Heart left ventricle (tissue), 16 donors: ENCODE results near the gene MYOF. TPM values are rescaled to one million over a fixed set of nuclear protein-coding genes. Genes with fewer than 3 reads are reported as not detected.

Experiments
- ATAC-seq, 4 donors: fragments of 200-7000 bp; cut with Tn5 transposase; one replicate each; pipeline ENCODE4 v1.9.1; 2020 to 2022; ENCODE audit warnings: moderate library complexity in 4 of 4, mild to moderate bottlenecking in 3 of 4, moderate number of reproducible peaks in 1 of 4
- DNase-seq, 5 donors: peaks; one replicate each; pipeline ENCODE4 v3.0.0-alpha.2; 2020
- H3K27ac ChIP-seq, 12 donors: fragments of 200-600 bp; sonication (generic) in 4 of 12; one replicate each; pipeline versions ENCODE4 v1.5.0 to v1.8.0; 2016 to 2022; ENCODE audit warnings: mild to moderate bottlenecking in 2 of 12
- H3K27me3 ChIP-seq, 9 donors: fragments of 200-600 bp; sonication (generic) in 2 of 9; one replicate each; pipeline versions ENCODE4 v1.5.1 to v1.8.0; 2016 to 2022; ENCODE audit warnings: mild to moderate bottlenecking in 3 of 9
- H3K36me3 ChIP-seq, 9 donors: fragments of 200-600 bp; sonication (generic) in 2 of 9; one replicate each; pipeline versions ENCODE4 v1.5.0 to v1.8.0; 2018 to 2022; ENCODE audit warnings: mild to moderate bottlenecking in 2 of 9
- H3K4me1 ChIP-seq, 12 donors: fragments of 200-600 bp; sonication (generic) in 4 of 12; one replicate each; pipeline versions ENCODE4 v1.5.0 to v1.8.0; 2016 to 2022; ENCODE audit warnings: mild to moderate bottlenecking in 3 of 12
- H3K4me3 ChIP-seq, 12 donors: fragments of 200-600 bp; sonication (generic) in 4 of 12; one replicate each; pipeline versions ENCODE4 v1.5.0 to v1.8.0; 2017 to 2022; ENCODE audit warnings: mild to moderate bottlenecking in 9 of 12, moderate library complexity in 4 of 12
- H3K9me3 ChIP-seq, 12 donors: fragments of 200-600 bp; sonication (generic) in 4 of 12; one replicate each; pipeline versions ENCODE4 v1.5.0 to v1.8.0; 2016 to 2022; ENCODE audit warnings: mild to moderate bottlenecking in 1 of 12
- POLR2A ChIP-seq, 2 donors: fragments of 450-650 bp; IDR thresholded peaks; one replicate each; pipeline ENCODE4 v1.6.1; 2017; ENCODE audit warnings: antibody characterized with exemption in 2 of 2, mild to moderate bottlenecking in 2 of 2, moderate library complexity in 2 of 2
- WGBS, 4 donors: extraction: QIAGEN DNeasy Blood & Tissue Kit in 2 of 4; methylation state at CpG; one replicate each; pipeline versions ENCODE4 v1.1.5 to v1.1.7; 2013 to 2018; 5-methylcytosine and 5-hydroxymethylcytosine counted together
- intact Hi-C, 10 donors: fragments of 100-400 bp; cut with DNase I; formaldehyde crosslinking; loops; one replicate each; pipeline versions ENCODE4 v1.11.1 to v1.14.2; 2022
- polyA plus RNA-seq, 2 donors: library from polyadenylated mRNA; stranded (reverse); fragments of 200-250 nt; gene quantifications; one replicate each; pipeline ENCODE4 v1.2.3, GENCODE V29; 2013
- total RNA-seq, 9 donors: library from RNA; depleted of rRNA in 2 of 9; stranded (reverse); fragments of >200 nt in 2 of 9; fragmentation: NEBNext Ultra II Directional in 3 of 9; extraction: Animal tissue kit (Norgen Biotek cat#: 25700) in 3 of 9; gene quantifications; one replicate each; pipeline versions ENCODE4 v1.1.0 to v1.2.4, GENCODE V29; 2016 to 2023
- TF ChIP-seq, protein P1 (sequence below), 12 donors: fragments of 200-600 bp; sonication (generic) in 4 of 12; IDR thresholded peaks; one replicate each; pipeline versions ENCODE4 v1.5.0 to v1.8.0; 2018 to 2022; ENCODE audit warnings: antibody characterized with exemption in 12 of 12, mild to moderate bottlenecking in 5 of 12
- donor health status: ischemic (EF 13 %, LVEDD 7.1; RV severe dilation, severe dysfunction).
- donor health status: healthy with polysubstance abuse.
- donor health status: DM: no; HTN: yes; CAD: no.
- donor health status: DM: no; HTN: no; CAD: no.
- donor health status: ischemic (EF 25% LVEDD 6.9; RV normal size, moderate dysfunction).
- donor health status: ischemic (EF 25% LVEDD 5.7; RV mildly dilated, moderate dysfunction).
- donor health status: healthy.
- donor health status: DM: yes; HTN: yes; CAD: no.
- donor health status: ischemic (EF 35%, LVEDD 5.7; RV mildly dilated, moderate dysfunction).
- donor health status: nonischemic (EF 11% LVEDD 7.7; RV severe dilation, severe dysfunction).
- donor health status: DM: yes; HTN: yes; CAD: no.
- donor health status: PGD.
- donor health status: ischemic (EF 29% LVEDD 5.4; RV normal size, mild dysfunction).
- donor health status: nonischemic (EF 23%, LVEDD 6.1; RV moderate dilation, normal function).

MYOF gene
- total and polyA plus RNA-seq, 11 donors: 13.2 to 64.5 (median 21.6) TPM

DNA sequence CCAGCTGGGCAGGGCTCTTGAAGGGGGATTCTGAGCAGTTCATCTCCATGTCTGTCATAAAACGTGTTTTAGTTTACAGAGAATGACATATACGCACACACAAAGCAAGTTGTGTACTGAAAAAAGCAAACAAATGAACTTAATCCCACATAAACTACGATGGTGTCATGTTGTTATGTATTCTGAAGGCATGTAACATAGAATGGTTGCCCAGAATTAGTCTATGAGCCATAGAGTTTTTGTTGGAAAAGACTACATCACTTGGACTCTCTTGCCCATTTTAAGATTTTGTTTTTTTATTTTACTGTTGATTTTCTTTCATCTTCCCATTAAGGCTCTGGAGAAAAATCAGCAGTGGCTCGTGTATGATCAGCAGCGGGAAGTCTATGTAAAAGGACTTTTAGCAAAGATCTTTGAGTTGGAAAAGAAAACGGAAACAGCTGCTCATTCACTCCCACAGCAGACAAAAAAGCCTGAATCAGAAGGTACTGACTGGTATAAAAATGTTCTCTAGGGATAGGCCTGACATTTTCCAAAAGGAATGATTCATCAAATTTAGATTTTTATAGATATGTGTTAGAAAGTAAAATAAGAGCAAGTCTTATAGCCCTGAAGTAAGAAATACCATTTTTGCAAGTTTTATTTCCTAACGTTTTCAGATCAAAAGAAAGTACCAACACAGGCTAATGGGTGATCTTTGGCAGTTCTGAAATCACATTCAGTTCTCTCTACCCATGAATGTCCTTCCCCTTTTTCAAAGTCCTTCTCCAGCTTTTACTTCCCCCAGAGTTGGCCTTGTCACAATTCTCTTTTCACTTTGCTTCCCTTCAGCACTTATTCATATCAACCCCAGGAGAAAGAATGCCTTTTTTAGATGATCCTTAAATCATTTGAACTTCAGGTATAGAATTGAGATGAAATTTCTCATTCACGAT lies 33.2 kb upstream of the MYOF start:
- Histone ChIP-seq H3K4me1 (peaks cover 0 to 35% (median 1%) of the 10 kb centered on the region in 12 donors), H3K27ac (peak overlapping the region in 6 of 12 donors; percentile 30 to 91 (median 43)), H3K27me3 (no peaks in the 10 kb centered on the region), H3K36me3 (peaks cover 0 to 8% (median 0%) of the 10 kb centered on the region in 9 donors), H3K4me3 (no peak overlapping the region), H3K9me3 (no peaks in the 10 kb centered on the region)
- intact Hi-C loops: loop anchor here in 1 of 10 donors (10.0 kb wide), 1 partner anchor 451 kb away; the partner anchor contains the start of gene CYP26C1
- 55 to 63% (median 58%) methylated on average over 8 of the region's 8 CpGs for WGBS, 4 donors
- no peak for DNase-seq
- ATAC-seq: peak in 3 of 4 donors; percentile 42 to 86 (median 69)
- no peak for TF ChIP-seq POLR2A (IDR thresholded peaks at IDR 0.05)
- TF ChIP-seq, protein P1, sequence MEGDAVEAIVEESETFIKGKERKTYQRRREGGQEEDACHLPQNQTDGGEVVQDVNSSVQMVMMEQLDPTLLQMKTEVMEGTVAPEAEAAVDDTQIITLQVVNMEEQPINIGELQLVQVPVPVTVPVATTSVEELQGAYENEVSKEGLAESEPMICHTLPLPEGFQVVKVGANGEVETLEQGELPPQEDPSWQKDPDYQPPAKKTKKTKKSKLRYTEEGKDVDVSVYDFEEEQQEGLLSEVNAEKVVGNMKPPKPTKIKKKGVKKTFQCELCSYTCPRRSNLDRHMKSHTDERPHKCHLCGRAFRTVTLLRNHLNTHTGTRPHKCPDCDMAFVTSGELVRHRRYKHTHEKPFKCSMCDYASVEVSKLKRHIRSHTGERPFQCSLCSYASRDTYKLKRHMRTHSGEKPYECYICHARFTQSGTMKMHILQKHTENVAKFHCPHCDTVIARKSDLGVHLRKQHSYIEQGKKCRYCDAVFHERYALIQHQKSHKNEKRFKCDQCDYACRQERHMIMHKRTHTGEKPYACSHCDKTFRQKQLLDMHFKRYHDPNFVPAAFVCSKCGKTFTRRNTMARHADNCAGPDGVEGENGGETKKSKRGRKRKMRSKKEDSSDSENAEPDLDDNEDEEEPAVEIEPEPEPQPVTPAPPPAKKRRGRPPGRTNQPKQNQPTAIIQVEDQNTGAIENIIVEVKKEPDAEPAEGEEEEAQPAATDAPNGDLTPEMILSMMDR (IDR thresholded peaks at IDR 0.05): no peak

DNA sequence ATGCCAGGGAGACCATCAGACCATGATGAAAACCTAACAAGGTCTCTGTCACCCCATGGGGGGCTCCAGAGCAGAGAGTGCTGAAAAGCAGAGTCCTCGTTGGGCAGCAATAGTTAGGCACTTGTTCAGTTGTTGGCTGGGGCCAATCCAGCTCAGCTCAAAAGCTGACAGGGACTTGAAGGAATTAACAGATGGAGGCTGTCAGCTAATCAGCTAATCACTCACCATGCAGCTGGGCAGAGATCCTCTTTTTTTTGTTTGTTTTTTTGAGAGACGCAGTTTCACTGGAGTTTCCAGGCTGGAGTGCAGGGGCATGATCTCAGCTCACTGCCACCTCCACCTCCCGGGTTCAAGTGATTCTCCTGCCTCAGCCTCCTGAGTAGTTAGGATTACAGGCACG lies 32.4 kb upstream of the MYOF start:
- ATAC-seq (no peak), DNase-seq (no peak)
- intact Hi-C loops: loop anchor here in 1 of 10 donors (10.0 kb wide), 1 partner anchor 450 kb away; the partner anchor contains the start of gene CYP26C1
- no peaks in the 10 kb centered on the region for H3K9me3 ChIP-seq
- no peaks in the 10 kb centered on the region for H3K27me3 ChIP-seq
- H3K27ac ChIP-seq: peak overlapping the region in 6 of 12 donors; percentile 30 to 91 (median 43)
- 82 to 89% (median 87%) methylated on average over 4 of the region's 4 CpGs for WGBS, 4 donors
- TF ChIP-seq POLR2A (IDR thresholded peaks at IDR 0.05): no peak
- TF ChIP-seq, protein P1 (IDR thresholded peaks at IDR 0.05): no peak
- no peak overlapping the region for H3K4me3 ChIP-seq
- H3K36me3 ChIP-seq: peaks cover 0 to 3% (median 0%) of the 10 kb centered on the region in 9 donors
- peaks cover 0 to 35% (median 1%) of the 10 kb centered on the region in 12 donors for H3K4me1 ChIP-seq

DNA sequence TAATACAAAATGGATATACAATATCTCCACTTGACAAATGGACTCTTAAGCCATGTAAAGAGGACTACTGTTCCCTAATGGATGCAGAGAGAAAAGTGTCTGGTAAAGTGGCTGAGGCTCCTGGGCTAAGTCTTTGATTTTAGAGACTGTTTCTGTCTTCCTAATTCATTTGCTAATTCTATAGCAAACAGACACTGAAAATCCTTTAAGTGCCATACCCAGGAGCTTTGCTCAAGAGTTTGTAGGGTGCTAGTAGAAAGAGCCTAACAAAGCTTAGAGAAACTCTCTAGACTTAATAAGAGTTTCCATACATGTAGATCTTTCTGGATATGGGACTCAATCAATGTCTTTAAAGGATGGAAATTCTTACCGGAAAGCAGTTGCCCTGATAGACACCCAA lies 31.0 kb upstream of the MYOF start:
- Histone ChIP-seq H3K9me3 (no peaks in the 10 kb centered on the region), H3K27ac (no peak overlapping the region), H3K27me3 (no peaks in the 10 kb centered on the region), H3K4me3 (no peak overlapping the region), H3K4me1 (peaks cover 0 to 35% (median 1%) of the 10 kb centered on the region in 12 donors), H3K36me3 (peaks cover 0 to 3% (median 0%) of the 10 kb centered on the region in 9 donors)
- ATAC-seq: no peak
- no peak for TF ChIP-seq POLR2A (IDR thresholded peaks at IDR 0.05)
- TF ChIP-seq, protein P1 (IDR thresholded peaks at IDR 0.05): no peak
- intact Hi-C loops: loop anchor here in 1 of 10 donors (10.0 kb wide), 1 partner anchor 448 kb away; the partner anchor contains the start of gene CYP26C1
- WGBS, 4 donors: 92 to 100% (median 96%) methylated on average over 1 of the region's 1 CpG
- no peak for DNase-seq

GRCh38 chr10:93512565-93512964 lies 30.4 kb upstream of the MYOF start:
- no peak overlapping the region for H3K4me3 ChIP-seq
- H3K9me3 ChIP-seq: no peaks in the 10 kb centered on the region
- peaks cover 0 to 35% (median 1%) of the 10 kb centered on the region in 12 donors for H3K4me1 ChIP-seq
- intact Hi-C loops: loop anchor here in 1 of 10 donors (10.0 kb wide), 1 partner anchor 448 kb away; the partner anchor contains the start of gene CYP26C1
- no peak overlapping the region for H3K27ac ChIP-seq
- no peaks in the 10 kb centered on the region for H3K27me3 ChIP-seq
- WGBS, 4 donors: 96 to 100% (median 99%) methylated on average over 1 of the region's 1 CpG
- no peak for DNase-seq
- no peak for TF ChIP-seq POLR2A (IDR thresholded peaks at IDR 0.05)
- TF ChIP-seq, protein P1 (IDR thresholded peaks at IDR 0.05): no peak
- H3K36me3 ChIP-seq: peaks cover 0 to 3% (median 0%) of the 10 kb centered on the region in 9 donors
- ATAC-seq: no peak
